Activated CD8-positive, alpha-beta memory T cell treated with anti-CD3 and anti-CD28 coated beads, Interleukin-2, amount 50 U/mL, for 24 hours (primary cell): ENCODE measurements around the gene KRT4.

Experiments used
- DNase-seq: peaks from one replicate; pipeline ENCODE4 v3.0.0-alpha.2; 2020; ENCODE audit errors: extremely low read depth

Gene KRT4

DNA sequence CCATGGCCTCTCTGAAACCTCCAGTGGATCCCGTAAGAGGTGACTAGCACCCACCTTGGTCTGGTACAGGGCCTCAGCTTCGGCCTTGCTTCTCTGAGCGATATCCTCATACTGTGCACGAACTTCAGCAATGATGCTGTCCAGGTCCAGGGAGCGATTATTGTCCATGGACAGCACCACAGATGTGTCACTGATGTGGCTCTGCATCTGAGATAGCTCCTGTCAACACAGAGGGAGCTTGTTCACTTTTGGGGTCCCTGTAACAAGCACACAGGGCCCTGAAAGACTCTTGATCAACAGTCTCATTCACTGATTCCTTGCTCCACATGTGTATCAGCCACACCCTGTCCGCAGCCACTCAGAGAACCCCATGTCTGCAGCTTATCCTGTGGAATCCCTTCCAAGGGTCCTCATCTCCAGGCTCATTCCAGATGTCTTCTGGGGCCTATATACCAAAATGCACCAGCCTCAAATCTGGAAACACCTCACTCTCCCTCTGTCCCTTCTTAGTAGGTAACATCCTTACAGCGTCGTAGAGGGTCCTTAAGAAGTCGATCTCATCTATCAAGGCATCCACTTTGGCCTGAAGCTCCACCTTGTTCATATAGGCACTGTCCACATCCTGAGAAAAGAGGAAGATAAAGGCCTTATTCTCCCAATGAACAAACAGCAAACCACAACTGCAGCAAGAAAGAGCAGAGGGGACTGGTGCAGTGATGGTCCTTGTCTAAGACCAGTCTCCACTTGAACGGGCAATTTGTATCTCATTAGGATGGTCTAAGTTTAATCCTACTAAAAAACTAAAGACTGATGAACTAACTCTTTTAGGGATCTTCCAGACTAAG lies 21.5 kb downstream of the KRT4 start:
- DNase-seq: no peak

DNA sequence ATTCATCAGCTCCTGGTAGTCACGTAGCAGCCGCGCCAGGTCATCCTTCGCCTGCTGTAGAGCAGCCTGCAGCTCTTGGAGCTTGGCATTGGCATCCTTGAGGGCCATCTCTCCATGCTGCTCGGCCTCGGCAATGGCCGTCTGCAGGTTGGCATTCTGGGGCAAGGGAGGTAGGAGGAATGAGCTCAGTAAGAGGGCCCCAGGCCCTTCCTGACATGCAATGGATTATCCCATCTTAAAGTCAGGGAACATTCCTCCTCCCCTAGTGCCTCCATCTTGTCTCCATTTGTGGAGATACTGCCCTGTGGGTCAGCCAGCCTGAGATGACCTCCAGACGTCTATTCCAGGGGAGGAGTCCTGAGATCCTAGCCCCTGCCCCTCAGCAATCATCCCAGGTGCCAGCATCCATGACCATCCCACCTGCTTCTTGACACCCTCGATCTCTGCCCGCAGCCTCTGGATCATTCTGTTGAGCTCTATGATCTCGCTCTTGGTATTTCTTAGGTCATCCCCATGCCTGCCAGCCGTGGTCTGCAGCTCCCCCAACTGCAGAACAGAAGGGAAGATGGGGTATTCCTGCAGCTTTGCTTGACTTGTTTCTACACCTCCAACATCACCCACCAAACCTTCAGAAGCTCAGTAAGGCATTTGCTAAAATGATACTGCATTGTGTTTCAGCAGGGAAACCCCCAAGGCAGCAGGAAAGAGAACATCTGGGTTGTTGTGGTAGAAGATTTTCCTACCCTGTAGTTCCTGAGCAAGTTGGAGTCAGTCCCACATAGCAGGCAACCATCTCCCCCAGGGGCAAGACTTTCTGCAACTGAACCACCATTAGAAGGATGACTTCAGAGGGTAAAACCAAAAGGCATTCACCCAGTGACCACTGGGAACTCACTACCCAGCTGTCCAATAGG lies 22.4 kb downstream of the KRT4 start:
- no peak for DNase-seq

DNA sequence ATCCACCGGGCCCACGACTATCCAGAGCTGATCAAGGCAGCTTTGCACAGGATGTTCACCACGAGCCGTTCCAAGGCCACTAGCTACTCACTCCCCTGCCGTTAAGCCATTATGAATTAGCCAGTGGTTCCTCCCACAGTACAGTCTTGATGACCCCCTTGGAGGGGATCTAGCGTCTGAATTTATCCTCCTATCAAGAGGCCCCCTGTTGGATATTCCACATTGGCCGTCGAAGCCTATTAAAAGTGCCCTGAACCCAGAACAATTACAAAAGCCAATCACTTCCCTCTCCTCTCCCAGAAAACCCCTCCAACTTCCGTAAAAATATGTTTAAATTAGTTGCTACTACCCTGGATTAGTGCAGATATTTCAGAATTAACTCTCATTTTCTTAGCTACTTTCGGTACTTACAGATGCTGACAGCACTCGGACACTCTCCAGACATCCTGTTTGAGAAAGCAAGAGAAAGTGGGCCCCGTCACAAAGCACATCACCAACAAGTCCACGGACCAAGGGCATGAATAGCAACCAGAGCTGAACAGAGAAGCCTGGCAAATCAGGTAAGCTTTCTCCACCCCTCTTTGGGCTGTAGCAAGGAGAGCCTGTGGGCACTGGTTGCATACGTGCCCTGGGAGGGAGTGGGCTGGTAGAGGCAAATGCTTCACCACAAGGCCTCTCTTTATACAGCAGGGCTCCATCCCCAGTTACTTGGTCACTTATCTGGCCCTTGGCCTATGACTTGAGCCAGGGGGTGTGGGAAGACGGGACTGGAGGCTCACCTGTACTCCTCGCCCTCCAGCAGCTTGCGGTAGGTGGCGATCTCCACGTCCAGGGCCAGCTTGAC lies 23.3 kb downstream of the KRT4 start:
- no peak for DNase-seq

DNA sequence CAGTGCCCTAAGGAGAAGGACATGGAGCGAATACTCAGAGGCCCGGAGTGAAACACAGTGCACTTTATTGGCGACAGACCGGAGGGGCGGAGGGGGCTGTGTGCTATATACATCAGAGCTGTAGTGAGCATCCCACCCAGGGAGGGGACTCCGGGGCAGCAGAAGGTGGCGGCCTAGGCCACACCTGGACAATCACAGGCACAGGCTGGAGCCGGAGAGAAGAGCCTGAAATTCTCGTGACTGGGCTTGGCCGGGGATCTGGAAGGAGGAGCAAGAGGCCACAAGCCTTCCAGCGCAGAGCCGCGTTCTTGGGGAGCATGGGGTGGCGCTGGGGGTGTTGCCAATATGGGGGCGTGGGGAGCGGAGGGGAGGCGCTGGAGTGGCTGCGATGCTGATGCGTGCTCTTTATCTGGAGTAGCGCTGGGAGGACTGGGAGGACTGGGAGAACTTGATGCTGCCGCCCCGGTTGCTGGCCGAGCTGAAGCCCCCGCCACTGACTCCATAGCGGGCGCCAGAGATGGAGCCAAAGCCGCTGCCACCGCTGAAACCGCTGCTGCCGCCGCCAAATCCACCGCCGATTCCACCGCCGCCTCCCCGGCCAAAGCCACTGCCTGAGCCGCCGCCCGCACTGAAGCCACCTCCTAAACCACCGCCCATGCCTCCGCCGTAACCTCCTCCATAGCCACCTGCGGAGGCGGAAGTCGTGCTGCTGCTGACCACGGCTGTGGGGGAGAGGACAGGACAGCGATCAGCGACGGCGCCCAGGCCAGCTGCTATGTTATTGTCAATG lies 24.1 kb downstream of the KRT4 start:
- DNase-seq: no peak

DNA sequence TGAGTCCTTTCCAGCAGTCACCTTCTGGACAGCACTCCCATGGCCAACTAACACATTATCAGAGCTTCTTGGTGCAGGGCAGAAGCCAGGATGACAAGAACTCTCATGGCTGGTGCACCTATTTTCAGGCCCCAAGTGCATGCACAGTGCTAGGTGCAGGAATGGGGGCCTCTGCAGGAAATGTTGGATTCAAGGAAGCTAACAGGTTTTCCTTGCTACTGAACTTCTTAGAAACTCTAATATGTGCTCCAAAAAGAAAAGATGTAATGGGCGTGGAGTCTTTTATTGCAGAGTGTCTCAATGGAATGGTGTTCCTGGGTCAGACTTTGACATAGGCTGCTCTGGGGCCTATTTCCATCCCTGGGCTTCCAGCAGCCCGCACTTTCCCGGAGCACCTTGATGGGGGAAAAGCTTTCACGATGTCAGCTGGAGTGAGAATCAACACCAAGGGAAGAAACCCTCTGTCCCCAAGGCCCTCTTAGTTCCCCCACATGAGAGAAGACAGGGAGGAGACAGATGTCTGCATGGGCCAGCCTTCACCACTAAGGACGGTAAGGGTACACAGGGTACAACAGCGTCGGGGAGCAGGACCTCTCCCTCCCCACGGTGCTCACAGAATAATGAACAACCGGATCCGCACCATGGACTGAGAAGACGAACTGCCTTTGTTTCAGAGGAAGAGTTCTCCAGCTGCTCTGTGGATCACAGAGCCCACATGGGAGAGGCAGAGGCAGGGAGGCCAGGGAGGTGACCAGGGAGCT lies 24.9 kb downstream of the KRT4 start:
- no peak for DNase-seq

DNA sequence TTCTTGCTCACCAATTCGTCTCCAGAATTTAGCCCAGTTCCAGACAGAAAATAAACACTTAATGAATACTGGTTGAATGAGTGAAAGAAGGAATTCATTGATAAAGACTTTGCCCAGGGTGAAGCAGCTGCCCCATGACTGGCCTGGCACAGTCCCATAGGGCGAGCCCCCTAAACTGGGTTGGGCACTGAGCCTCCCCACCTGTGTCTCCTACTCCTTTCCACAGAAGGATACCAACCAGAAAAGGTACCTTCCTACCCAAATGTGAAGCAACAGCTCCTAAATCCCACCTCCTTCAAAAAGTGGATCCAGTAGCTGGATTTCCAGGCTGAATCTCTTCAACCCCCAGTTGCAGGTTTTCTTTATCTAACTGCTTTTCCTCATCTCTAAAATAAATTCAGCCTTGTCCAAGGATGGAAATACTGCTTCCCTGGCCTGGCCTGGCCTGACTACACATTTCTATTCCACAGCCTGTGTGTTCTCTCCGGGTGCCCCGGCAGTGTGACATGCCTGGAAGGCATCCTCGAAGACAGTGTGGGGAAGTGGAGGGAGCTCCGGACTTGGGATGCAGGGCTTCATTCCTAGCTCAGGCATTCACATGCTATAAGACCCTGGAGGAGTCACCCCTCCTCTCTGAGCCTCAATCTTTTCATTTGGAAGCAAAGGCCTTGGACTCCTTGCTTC lies 25.6 kb downstream of the KRT4 start:
- no peak for DNase-seq

DNA sequence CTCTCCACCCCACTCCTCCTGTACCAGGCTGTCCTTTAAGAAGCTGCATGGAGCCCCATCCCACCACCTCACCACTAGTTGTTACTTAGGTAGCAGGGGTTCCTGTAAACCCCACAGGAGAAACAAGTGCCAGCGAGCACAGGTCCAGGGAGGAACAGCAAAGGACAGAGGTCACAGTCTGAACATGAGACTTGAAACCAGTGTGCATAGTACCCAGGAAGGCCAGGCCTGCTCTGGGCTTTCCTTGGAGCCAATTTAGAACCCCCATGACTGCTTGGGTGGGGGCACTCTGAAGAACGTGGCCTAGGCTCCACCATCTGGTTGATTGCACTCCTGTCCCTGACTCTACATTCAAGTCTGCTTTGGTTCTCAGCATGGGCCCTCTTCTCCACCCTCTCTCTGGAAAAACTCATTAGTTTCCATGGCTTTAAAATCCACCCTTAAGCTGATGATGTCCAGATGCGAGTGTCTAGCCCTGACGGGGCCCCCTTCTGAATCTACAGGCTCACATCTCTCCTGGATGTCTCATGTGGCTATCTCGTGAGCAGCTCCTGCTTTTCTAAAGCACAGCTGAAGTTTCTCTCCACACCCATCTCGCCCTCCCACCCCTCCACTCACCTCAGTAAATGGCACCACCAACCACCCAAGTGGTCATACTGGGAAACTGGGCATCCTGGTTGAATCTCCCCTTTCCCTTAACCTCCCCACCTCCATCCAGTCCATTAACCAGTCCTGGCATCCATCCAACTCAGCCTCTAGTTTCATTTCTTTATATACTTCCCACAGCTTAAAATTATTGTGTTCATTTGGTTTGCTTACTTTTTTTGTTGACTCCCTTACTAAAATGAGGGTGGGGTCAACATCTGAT lies 26.4 kb downstream of the KRT4 start:
- no peak for DNase-seq

DNA sequence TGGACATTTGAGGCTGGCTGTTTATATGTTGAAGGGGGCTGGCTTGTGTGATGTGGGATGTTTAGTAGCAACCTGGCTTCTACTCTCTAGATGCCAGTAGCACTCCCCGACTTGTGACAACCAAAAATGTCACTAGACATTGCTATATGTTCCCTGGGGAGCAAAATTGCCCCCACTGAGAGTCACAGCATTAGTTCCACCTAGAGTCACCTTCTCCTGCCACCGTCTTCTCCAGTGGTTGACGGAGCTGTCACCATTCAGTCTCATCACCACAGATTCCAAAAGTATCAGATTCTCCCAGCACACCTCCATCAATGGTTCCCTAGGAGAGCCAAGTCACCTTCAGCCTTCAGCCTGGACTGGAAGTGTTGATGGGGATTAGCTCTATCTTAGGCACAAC lies 29.0 kb downstream of the KRT4 start:
- DNase-seq: no peak

DNA sequence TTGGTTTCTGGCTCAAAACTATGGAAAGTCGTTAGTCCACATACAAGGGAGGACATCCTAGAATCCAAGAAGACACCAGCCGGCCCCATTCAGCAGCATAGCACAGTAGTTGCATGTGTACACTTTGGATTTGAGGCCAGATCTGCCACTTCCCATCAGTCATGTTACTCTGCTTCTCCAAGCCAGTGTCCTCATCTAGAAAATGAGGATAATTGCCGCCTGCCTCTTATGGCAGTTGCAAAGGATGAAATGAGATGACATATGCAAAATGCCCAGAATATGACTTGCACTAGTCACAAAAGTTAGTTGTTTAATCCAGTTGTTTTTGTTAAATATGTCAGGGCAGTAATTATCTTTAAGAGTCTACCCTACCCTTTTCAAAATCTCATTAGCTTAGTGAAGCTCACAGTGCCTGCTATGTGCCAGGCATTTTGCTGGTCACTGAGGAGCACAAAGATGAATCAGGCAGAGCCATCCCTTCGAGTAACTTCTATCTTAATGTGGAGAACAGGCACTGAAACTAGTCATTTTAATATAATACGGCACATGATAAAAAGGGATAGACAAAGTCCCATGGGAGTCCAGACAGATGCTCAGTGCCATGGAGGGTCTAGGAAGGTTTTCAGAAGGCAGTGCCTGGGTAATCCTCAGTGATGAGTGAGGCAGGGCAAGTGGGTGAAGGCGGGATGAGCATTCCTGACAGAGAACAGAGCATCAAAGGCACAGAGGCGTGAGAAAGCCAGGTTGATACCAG lies 30.2 kb downstream of the KRT4 start:
- DNase-seq: no peak

DNA sequence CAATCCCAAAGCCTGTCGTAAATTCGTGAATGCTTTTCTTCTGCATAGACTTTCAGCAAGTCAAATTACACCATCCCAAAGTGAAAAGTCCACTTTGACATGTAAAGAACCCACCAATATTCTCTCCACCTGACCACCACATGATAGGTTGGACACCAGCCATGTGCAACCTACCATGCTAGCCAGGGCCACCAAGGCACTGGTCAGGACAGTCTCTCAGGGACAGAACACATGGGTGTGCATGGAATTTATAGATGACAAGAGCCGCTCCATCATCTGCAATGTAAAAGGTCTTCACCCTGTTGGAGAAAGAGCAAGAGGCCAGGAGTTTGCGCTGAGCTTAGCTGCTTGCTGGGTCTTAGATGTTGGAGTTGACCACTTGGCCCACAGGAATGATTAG lies 31.4 kb downstream of the KRT4 start:
- no peak for DNase-seq

DNA sequence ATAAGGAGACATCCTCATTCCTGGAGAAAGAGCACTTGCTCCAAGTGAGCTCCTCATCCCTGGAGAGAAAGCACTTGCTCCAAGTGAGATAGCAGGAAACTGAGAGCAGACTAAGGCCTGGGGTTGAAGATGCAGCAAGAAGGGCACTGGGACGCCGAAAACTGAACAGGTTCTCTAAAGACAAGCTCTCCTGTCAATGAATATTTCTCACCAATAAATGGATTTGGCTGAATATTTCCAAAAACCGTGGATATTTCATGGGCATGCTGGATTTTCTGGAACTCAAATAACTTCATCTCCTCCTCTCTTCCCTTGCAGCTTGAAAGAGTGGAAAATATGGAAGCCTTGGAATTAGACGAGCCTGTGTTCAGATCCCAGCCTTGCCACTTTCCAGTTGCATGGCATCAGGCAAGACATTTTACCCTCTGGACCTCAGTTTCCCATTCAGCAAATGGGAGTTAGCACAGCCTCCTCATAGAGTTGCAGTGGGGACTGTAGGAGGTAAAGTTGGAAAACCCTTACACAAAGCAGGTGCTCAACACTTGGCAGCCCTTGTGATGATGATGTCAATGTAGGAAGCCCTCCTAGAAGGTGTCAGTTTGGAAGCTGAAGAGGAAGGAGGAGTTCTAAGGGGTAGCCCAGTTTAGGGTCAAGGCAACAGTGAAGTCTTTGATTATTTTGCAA lies 32.4 kb downstream of the KRT4 start:
- DNase-seq: no peak

DNA sequence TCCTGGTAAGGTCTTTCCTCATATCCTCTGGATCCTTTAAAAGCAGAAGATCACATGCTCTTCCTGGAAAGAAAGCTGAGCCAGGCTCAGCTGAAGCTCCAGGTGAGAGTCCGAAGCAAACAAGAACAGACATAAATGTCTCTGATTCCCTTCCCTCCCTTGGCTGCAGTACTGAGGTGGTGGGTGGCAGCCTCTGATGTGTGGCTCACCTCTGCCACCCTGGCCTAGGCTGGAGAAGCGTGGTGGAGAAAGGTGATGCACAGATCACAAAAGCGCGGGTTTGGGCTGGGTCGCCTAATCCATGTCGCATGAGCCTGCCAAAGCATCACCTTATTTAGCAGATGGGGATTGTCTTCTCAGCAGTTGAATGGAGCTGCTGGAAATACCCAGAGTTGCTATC lies 34.0 kb downstream of the KRT4 start:
- no peak for DNase-seq

DNA sequence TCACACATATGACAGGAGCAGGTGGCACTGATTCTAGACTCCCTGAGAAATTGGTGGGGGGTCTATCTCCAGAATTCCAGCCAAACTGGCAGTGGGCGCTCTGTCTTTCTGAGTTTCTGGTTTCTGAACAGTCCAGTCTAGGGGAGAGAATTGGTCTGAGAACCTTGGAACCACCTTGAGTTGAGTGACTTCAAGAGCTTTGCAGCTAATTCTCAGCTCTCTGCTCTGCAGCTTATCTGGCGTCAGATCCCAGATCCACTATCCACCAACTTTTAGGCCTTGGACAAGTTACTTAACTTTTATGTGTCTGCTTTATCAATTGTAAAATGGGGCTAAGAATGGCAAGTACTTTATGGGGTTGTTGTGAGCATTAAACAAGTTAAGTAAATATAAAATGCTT lies 35.1 kb downstream of the KRT4 start:
- no peak for DNase-seq

DNA sequence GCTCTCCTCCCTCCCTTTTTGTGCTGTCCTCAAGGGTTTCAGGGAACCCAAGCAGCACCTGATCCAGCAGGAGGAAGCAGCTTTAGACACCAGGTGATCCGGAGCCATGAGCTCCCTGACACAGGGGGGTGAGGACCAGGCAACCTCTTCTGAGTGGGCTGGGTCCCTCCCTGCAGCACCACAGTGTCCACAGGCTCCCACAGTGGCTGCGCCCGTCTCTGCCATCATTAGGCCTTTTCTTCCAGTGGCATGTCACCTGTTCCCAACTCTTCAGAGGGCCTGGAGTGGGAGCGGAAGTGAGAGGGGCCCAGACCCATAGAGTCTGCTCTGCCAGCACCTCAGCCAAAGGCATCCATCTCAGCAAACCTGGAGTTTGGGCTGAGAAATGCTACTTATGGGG lies 36.4 kb downstream of the KRT4 start:
- DNase-seq: no peak

DNA sequence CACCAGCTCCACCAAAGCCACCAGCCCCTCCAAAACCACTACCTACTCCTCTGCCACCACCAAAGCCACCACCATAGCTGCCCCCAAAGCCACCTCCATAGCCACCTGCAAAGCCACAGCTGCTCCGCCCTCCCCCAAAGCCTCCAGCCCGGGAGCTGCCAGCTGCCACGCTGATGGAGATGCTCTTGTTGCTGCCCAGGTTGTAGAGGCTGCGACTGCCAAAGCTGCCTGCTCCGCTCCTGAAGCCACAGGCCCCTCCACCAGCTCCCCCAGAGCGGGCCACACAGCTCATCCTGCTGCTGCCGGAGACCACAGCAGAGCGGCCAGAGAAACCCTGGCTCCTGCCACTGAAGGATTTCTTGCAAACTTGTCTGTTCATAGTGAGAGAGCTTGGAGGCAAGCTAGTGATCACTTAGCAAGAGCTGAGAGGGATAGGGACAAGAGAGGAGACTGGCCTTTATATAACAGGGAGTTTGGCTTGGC lies 37.0 kb downstream of the KRT4 start, which contains the start of gene KRT76:
TSS of gene KRT76 (minus strand) at position 433 of the 483 bp plus-strand sequence. CDS start at position 379, 54 bp downstream.
- DNase-seq: no peak

DNA sequence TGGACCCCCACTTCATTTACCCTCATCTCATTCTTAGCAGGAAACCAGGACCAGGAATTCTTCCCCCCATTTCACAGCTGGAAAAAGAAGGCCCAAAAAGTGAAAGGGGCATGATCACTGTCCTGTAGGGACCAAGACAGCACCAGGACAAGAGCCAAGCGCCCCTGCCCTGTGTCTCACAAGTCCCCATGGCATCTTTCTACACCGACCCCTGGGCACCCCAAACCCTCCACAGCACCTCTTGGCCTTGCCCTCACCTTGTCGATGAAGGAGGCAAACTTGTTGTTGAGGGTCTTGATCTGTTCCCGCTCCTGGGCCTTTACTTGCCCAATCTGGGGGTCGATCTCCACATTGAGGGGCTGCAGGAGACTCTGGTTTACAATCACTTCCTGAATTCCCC lies 37.5 kb downstream of the KRT4 start:
- no peak for DNase-seq

DNA sequence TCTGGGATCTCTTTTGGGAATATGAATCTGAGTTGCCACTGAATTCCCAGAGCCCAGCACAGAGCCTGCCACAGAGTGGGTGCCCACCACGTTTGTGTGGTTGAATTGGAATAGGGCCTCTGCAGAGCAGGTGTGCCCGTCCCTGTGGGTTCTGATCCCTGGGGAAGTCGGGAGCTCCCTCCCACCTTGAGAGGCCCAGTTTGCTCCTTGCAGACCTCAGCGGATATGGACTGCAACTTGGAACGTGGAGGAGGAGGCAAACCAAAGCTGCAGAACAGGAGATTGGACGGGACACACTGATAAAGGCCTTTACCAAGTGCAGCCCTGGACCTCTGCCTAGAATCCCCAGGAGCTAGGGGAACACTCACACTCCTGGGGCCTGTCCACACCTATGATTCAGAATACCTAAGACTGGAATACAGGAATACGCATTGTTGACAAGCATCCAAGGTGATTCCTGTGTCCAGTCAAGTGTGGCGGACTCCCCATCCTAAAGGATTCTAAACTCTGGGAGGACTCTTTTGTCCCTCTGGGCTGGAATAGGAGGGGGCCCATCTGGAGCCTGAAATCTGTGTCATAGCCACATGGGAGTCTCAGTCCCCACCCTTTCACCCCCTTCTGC lies 39.2 kb downstream of the KRT4 start:
- DNase-seq: no peak
